GM23248 (cell line): ENCODE data around the gene FOXN3. TPM values are rescaled to one million over a fixed set of nuclear protein-coding genes. Genes with fewer than 3 reads are reported as not detected.

ENCODE experiments used
- DNase-seq: peaks from one replicate; pipeline ENCODE4 v3.0.0-alpha.2; 2015
- H2AFZ ChIP-seq: fragments of 200-600 bp; sonication (generic); 2 replicates; pipeline ENCODE4 v1.6.1; 2016; ENCODE audit warnings: antibody characterized with exemption
- H3F3A ChIP-seq: fragments of 200-600 bp; sonication (generic); 2 replicates; pipeline ENCODE4 v1.6.1; 2016; ENCODE audit warnings: mild to moderate bottlenecking, antibody characterized with exemption, mixed run types; ENCODE audit not compliant: insufficient read depth
- H3K27ac ChIP-seq: fragments of 200-600 bp; sonication (generic); 2 replicates; pipeline ENCODE4 v1.5.1; 2016; ENCODE audit warnings: mild to moderate bottlenecking
- H3K27me3 ChIP-seq: fragments of 200-600 bp; sonication (generic); replicated peaks from 2 replicates; pipeline ENCODE4 v1.6.1; 2016; ENCODE audit warnings: mild to moderate bottlenecking; ENCODE audit not compliant: insufficient read depth
- H3K36me3 ChIP-seq: fragments of 200-600 bp; sonication (generic); 2 replicates; pipeline ENCODE4 v1.6.1; 2016; ENCODE audit warnings: low read depth, mild to moderate bottlenecking
- H3K4me1 ChIP-seq: fragments of 200-600 bp; sonication (generic); 2 replicates; pipeline ENCODE4 v1.6.1; 2016; ENCODE audit warnings: mild to moderate bottlenecking; ENCODE audit not compliant: insufficient read depth
- H3K4me2 ChIP-seq: fragments of 200-600 bp; sonication (generic); one replicate; pipeline ENCODE4 v1.6.1; 2016; ENCODE audit warnings: mild to moderate bottlenecking; ENCODE audit not compliant: unreplicated experiment
- H3K4me3 ChIP-seq: fragments of 200-600 bp; sonication (generic); 2 replicates; pipeline ENCODE4 v1.5.1; 2016; ENCODE audit warnings: mild to moderate bottlenecking
- H3K79me2 ChIP-seq: fragments of 200-600 bp; sonication (generic); 2 replicates; pipeline ENCODE4 v1.6.1; 2016; ENCODE audit warnings: mild to moderate bottlenecking; ENCODE audit not compliant: insufficient read depth
- H3K9ac ChIP-seq: fragments of 200-600 bp; sonication (generic); 2 replicates; pipeline ENCODE4 v1.6.1; 2016; ENCODE audit warnings: mild to moderate bottlenecking
- H3K9me2 ChIP-seq: fragments of 200-600 bp; sonication (generic); 2 replicates; pipeline ENCODE4 v1.6.1; 2016; ENCODE audit warnings: mixed run types, mild to moderate bottlenecking, moderate library complexity; ENCODE audit not compliant: insufficient read depth
- H3K9me3 ChIP-seq: fragments of 200-600 bp; sonication (generic); one replicate; pipeline ENCODE4 v1.6.1; 2017; ENCODE audit warnings: low read depth
- H4K20me1 ChIP-seq: fragments of 200-600 bp; sonication (generic); 2 replicates; pipeline ENCODE4 v1.6.0; 2016; ENCODE audit not compliant: insufficient read depth
- EZH2 ChIP-seq: fragments of 200-600 bp; sonication (generic); IDR thresholded peaks from 2 replicates; pipeline ENCODE4 v1.6.1; 2018; ENCODE audit warnings: antibody characterized with exemption, mild to moderate bottlenecking; ENCODE audit not compliant: insufficient read depth, poor library complexity, severe bottlenecking
- EZH2phosphoT487 ChIP-seq: fragments of 200-600 bp; sonication (generic); IDR thresholded peaks from 2 replicates; pipeline ENCODE4 v1.6.1; 2018; ENCODE audit warnings: antibody characterized with exemption, moderate library complexity, mild to moderate bottlenecking, low read depth; ENCODE audit not compliant: insufficient read depth
- WGBS, 2 experiments: methylation state at CpG; one replicate each; pipeline ENCODE4 v1.1.6; 2015 to 2017; ENCODE audit warnings: low lambda C conversion rate in 2 of 2, low coverage in 1 of 2; ENCODE audit errors: missing lambda C conversion rate in 2 of 2; 5-methylcytosine and 5-hydroxymethylcytosine counted together
- in situ Hi-C: fragments of 300-500 bp; cut with MboI; formaldehyde crosslinking; loops from 2 replicates; pipeline ENCODE4 v1.15.0; 2020
- polyA plus RNA-seq: library from polyadenylated mRNA; unstranded; fragments of >200 nt; fragmentation: Nextera tagmentation; extraction: Ambion mirVana; gene quantifications from 2 replicates; pipeline ENCODE4 v1.2.1, GENCODE V29; 2016
- total RNA-seq: library from RNA; depleted of rRNA; stranded (reverse); fragments of >200 nt; shearing (Covaris generic); gene quantifications from 2 replicates; pipeline ENCODE4 v1.2.3, GENCODE V29; 2014

FOXN3 gene
- total and polyA plus RNA-seq, 2 experiments from 2014 or later: 18.6 to 19.0 TPM

- Histone ChIP-seq H3F3A (peaks cover 47% of the 10 kb centered on the region), H4K20me1 (no peaks in the 10 kb centered on the region), H3K4me2 (peak overlapping the region; percentile 84), H3K36me3 (no peaks in the 10 kb centered on the region), H3K27me3 (no peaks in the 10 kb centered on the region), H3K4me1 (peaks cover 52% of the 10 kb centered on the region), H2AFZ (peak overlapping the region; percentile 67), H3K79me2 (no peaks in the 10 kb centered on the region), H3K9me2 (no peaks in the 10 kb centered on the region), H3K27ac (peak overlapping the region; percentile 51), H3K9me3 (no peaks in the 10 kb centered on the region), H3K9ac (peak overlapping the region; percentile 58), H3K4me3 (peak overlapping the region; percentile 65)
- WGBS, 2 experiments: 16 to 23% methylated on average over 9 of the region's 9 CpGs
- TF ChIP-seq EZH2phosphoT487: no peak
- TF ChIP-seq EZH2: no peak
- in situ Hi-C loops: no loop called here
- DNase-seq: peak; percentile 62
Measured at GRCh38 chr14:89430391-89431236, 13.6 kb upstream of the FOXN3 start.

- H3K9me3 ChIP-seq: no peaks in the 10 kb centered on the region
- H3K4me1 ChIP-seq: peaks cover 57% of the 10 kb centered on the region
- no peaks in the 10 kb centered on the region for H3K27me3 ChIP-seq
- WGBS, 2 experiments: 12% methylated on average over 14 of the region's 14 CpGs
- no peaks in the 10 kb centered on the region for H4K20me1 ChIP-seq
- H3K36me3 ChIP-seq: no peaks in the 10 kb centered on the region
- H3F3A ChIP-seq: peaks cover 58% of the 10 kb centered on the region
- H3K79me2 ChIP-seq: no peaks in the 10 kb centered on the region
- peak overlapping the region; percentile 65 for H3K4me3 ChIP-seq
- peak overlapping the region; percentile 67 for H2AFZ ChIP-seq
- peak overlapping the region; percentile 51 for H3K27ac ChIP-seq
- H3K9ac ChIP-seq: peak overlapping the region; percentile 58
- DNase-seq: peak; percentile 56
- peak overlapping the region; percentile 84 for H3K4me2 ChIP-seq
- in situ Hi-C loops: loop anchor here (10.0 kb wide), 2 partner anchors 325 to 485 kb away; no protein-coding TSS in a partner anchor
- no peaks in the 10 kb centered on the region for H3K9me2 ChIP-seq
- TF ChIP-seq EZH2: no peak
- 0 out of 2 replicates have a peak, but pooled peaks have one; percentile 64 for TF ChIP-seq EZH2phosphoT487
Measured at GRCh38 chr14:89429199-89430181, 12.5 kb upstream of the FOXN3 start.

- Histone ChIP-seq H3K9ac (no peak overlapping the region; the same call in 1 of the 2 replicates), H2AFZ (peak overlapping the region; percentile 67), H3K27ac (peak overlapping the region; percentile 51; the same call in 1 of the 2 replicates), H3K36me3 (no peaks in the 10 kb centered on the region), H3K4me1 (peaks cover 57% of the 10 kb centered on the region), H3K27me3 (no peaks in the 10 kb centered on the region), H3K9me3 (no peaks in the 10 kb centered on the region), H3F3A (peaks cover 63% of the 10 kb centered on the region), H3K79me2 (no peaks in the 10 kb centered on the region), H3K4me2 (peak overlapping the region; percentile 84), H3K9me2 (no peaks in the 10 kb centered on the region), H4K20me1 (no peaks in the 10 kb centered on the region), H3K4me3 (peak overlapping the region; percentile 65)
- TF ChIP-seq EZH2phosphoT487 (no peak), EZH2 (no peak)
- peak; percentile 46 for DNase-seq
- 36 to 48% methylated on average over 13 to 17 of the region's 17 CpGs for WGBS, 2 experiments
- in situ Hi-C loops: loop anchor here (10.0 kb wide), 2 partner anchors 326 to 486 kb away; no protein-coding TSS in a partner anchor
Measured at GRCh38 chr14:89428546-89429198, 11.6 kb upstream of the FOXN3 start.
